GM18502 (cell line): ENCODE results near the gene GDPD5.
"Not testable (repeated sequence)": the region's sequence is repeated elsewhere in the genome, so short reads cannot be mapped to it uniquely, and the experiment has no call there.

Experiments used
- ATAC-seq: cut with Tn5 transposase; IDR thresholded peaks from one replicate; pipeline ENCODE4 v1.9.1; 2021; ENCODE audit warnings: mild to moderate bottlenecking; ENCODE audit not compliant: unreplicated experiment, poor library complexity

GDPD5 gene

GRCh38 chr11:75413864-75414263, 111.9 kb downstream of the GDPD5 start:
- no peak for ATAC-seq

- ATAC-seq = not testable (repeated sequence)
Measured at GRCh38 chr11:75413146-75413545, 112.6 kb downstream of the GDPD5 start.

- not testable (repeated sequence) for ATAC-seq
Measured at GRCh38 chr11:75409971-75410370, 115.8 kb downstream of the GDPD5 start.

GRCh38 chr11:75408957-75409219, 116.9 kb downstream of the GDPD5 start:
- no peak for ATAC-seq

GRCh38 chr11:75406338-75406777, 119.4 kb downstream of the GDPD5 start:
- no peak for ATAC-seq

GRCh38 chr11:75403983-75404658, 121.6 kb downstream of the GDPD5 start:
- ATAC-seq = no peak

GRCh38 chr11:75403037-75403436, 122.7 kb downstream of the GDPD5 start:
- no peak for ATAC-seq

- ATAC-seq = no peak
Measured at GRCh38 chr11:75402002-75402773, 123.6 kb downstream of the GDPD5 start.

- no peak for ATAC-seq
Measured at GRCh38 chr11:75400146-75400865, 125.4 kb downstream of the GDPD5 start.

- peak; percentile 91 for ATAC-seq
Measured at GRCh38 chr11:75399344-75400145, 126.2 kb downstream of the GDPD5 start, which contains the start of gene RPS3. RPS3 (plus strand) TSS chr11:75399518; CDS start chr11:75399548, 30 bp downstream.

- ATAC-seq = no peak
Measured at GRCh38 chr11:75398906-75399305, 126.8 kb downstream of the GDPD5 start.

GRCh38 chr11:75394085-75394840, 131.5 kb downstream of the GDPD5 start:
- no peak for ATAC-seq

- ATAC-seq = no peak
Measured at GRCh38 chr11:75389925-75390324, 135.8 kb downstream of the GDPD5 start.

GRCh38 chr11:75389276-75389605, 136.5 kb downstream of the GDPD5 start:
- ATAC-seq = no peak

GRCh38 chr11:75388386-75389275, 137.1 kb downstream of the GDPD5 start:
- no peak for ATAC-seq

GRCh38 chr11:75387736-75388294, 137.9 kb downstream of the GDPD5 start:
- ATAC-seq = no peak

GRCh38 chr11:75386942-75387630, 138.7 kb downstream of the GDPD5 start:
- no peak for ATAC-seq
